Spleen (tissue), 7 donors: ENCODE measurements around the gene TRAF1.
A peak's percentile ranks its signal among the peaks of the same experiment; 100 is the strongest.

Experiments
- CTCF ChIP-seq, 11 experiments: fragments of 200-600 bp in 7 of 11; fragments of 450-650 bp in 4 of 11; sonication (generic) in 4 of 11; IDR thresholded peaks in 8 of 11; conservative IDR thresholded peaks in 3 of 11; 1 replicate in 7 of 11; 2 replicates in 4 of 11; pipeline versions ENCODE4 v1.4.0 to v1.8.0; 2016 to 2021; ENCODE audit warnings: antibody characterized with exemption in 11 of 11, inconsistent platforms in 4 of 11, mild to moderate bottlenecking in 1 of 11
- POLR2AphosphoS5 ChIP-seq, 3 donors: sonication (generic); formaldehyde crosslinking; IDR thresholded peaks; one replicate each; pipeline ENCODE4 v1.5.1; 2017; ENCODE audit warnings: antibody characterized with exemption in 3 of 3
- donor health status: DM: no; HTN: no; CAD: no; lungs with moderate emphysema.
- donor health status: DM: no; HTN: no; CAD: no.
- donor health status: DM: no; HTN: no; CAD: no.

DNA sequence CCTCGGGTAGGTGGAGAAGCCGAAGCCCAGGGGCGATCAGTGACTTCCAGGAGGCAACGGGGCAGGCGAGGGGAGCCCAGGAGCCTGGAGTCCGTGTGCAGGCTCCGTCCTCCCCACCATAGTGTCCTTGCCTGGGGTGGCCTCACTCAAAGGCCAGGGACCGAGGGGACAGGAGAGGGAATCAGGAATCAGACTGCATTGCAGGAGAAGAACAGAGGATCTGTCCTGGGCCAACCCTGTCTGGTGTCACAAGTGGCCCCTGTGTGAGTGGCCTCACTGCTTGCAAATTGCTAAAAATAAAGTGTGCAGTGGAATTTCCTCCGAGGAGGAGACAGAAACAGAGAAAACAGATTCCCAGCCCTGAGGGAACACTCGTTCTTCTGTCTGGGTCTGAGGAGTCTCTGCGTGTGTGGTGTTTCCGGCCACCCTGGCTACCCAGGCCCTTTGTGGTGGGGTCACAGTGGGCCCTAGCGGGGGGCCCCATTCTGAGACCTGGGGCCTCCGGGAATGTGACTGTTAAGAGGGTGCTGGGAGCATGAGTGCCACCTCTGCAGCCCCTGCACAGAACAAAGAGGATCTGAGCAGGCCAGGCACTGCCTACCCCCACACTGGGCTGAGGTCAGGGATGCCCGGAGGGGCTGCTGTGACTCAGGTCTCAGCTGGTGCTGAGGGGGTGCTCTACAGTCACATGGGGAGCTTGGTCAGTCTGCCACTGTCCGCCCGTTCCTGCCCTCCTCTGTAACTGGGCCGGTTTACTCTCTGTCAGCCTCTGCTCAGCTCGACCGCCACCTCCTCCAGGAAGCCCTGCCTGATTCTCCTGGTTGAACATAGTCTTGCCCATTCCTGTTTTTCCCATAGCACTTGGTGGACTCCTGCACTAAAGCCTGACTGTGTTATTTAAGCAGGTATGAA is 7.4 kb downstream of the TRAF1 start:
- TF ChIP-seq CTCF (IDR thresholded peaks at IDR 0.05 in 8 of 11, conservative IDR thresholded peaks at IDR 0.05 in 3 of 11): no peak
- TF ChIP-seq POLR2AphosphoS5 (IDR thresholded peaks at IDR 0.05): peak in 1 of 3 donors; percentile 18
